ENCODE data around the gene EFCAB8. TPM values are rescaled to one million over a fixed set of nuclear protein-coding genes. Genes with fewer than 3 reads are reported as not detected.

EFCAB8 gene
- total and polyA plus RNA-seq, 4 donors: 0.25 TPM; not detected in 3

GRCh38 chr20:32987044-32987825 lies 128.5 kb downstream of the EFCAB8 start:
- H3K4me3 ChIP-seq (ENCODE audit: low read depth in 1 of 3, low read length in 3 of 3): no peak overlapping the region
- H3K9me3 ChIP-seq (ENCODE audit: control insufficient read depth in 4 of 4, low read length in 3 of 4): no peaks in the 10 kb centered on the region
- no peak overlapping the region for H3K27ac ChIP-seq (ENCODE audit: low read depth in 1 of 2, low read length in 2 of 2)
- H3K4me1 ChIP-seq (ENCODE audit: control insufficient read depth in 4 of 4, insufficient read depth in 4 of 4, low read length in 3 of 4): no peaks in the 10 kb centered on the region
- H3K36me3 ChIP-seq (ENCODE audit: control insufficient read depth in 4 of 4, insufficient read depth in 3 of 4, low read depth in 1 of 4, low read length in 3 of 4): no peaks in the 10 kb centered on the region
- no peaks in the 10 kb centered on the region for H3K27me3 ChIP-seq (ENCODE audit: control insufficient read depth in 4 of 4, insufficient read depth in 4 of 4, low read length in 3 of 4)
- TF ChIP-seq HNF4A (conservative IDR thresholded peaks at IDR 0.05) (no peak), REST (IDR thresholded peaks at IDR 0.05) (no peak), HNF4G (IDR thresholded peaks at IDR 0.05) (no peak), MAX (IDR thresholded peaks at IDR 0.05) (no peak), EGR1 (IDR thresholded peaks at IDR 0.05; ENCODE audit: low read depth in 2 of 2) (no peak), NR2F2 (IDR thresholded peaks at IDR 0.05) (no peak), TAF1 (conservative IDR thresholded peaks at IDR 0.05) (no peak), GABPA (IDR thresholded peaks at IDR 0.05 in 1 of 2, conservative IDR thresholded peaks at IDR 0.05 in 1 of 2) (no peak), ZBTB33 (IDR thresholded peaks at IDR 0.05) (no peak), FOXA1 (IDR thresholded peaks at IDR 0.05) (no peak), RXRA (IDR thresholded peaks at IDR 0.05) (no peak), RAD21 (IDR thresholded peaks at IDR 0.05) (no peak), CTCF (IDR thresholded peaks at IDR 0.05; ENCODE audit: low read depth, low read length, missing input control) (no peak), FOXA2 (IDR thresholded peaks at IDR 0.05) (no peak)
- WGBS: 90% methylated on average over 11 of the region's 11 CpGs
- DNase-seq (ENCODE audit: low spot score): no peak
- H3K9ac ChIP-seq (ENCODE audit: low read depth in 1 of 2, low read length in 2 of 2): no peak overlapping the region

- Histone ChIP-seq H3K27ac (ENCODE audit: low read depth in 1 of 2, low read length in 2 of 2) (no peak overlapping the region), H3K4me3 (ENCODE audit: low read depth in 1 of 3, low read length in 3 of 3) (no peak overlapping the region), H3K9ac (ENCODE audit: low read depth in 1 of 2, low read length in 2 of 2) (no peak overlapping the region), H3K27me3 (ENCODE audit: control insufficient read depth in 4 of 4, insufficient read depth in 4 of 4, low read length in 3 of 4) (no peaks in the 10 kb centered on the region), H3K9me3 (ENCODE audit: control insufficient read depth in 4 of 4, low read length in 3 of 4) (no peaks in the 10 kb centered on the region), H3K4me1 (ENCODE audit: control insufficient read depth in 4 of 4, insufficient read depth in 4 of 4, low read length in 3 of 4) (no peaks in the 10 kb centered on the region), H3K36me3 (ENCODE audit: control insufficient read depth in 4 of 4, insufficient read depth in 3 of 4, low read depth in 1 of 4, low read length in 3 of 4) (no peaks in the 10 kb centered on the region)
- no peak for DNase-seq (ENCODE audit: low spot score)
- WGBS: 87% methylated on average over 16 of the region's 16 CpGs
- no peak for TF ChIP-seq HNF4A (conservative IDR thresholded peaks at IDR 0.05)
- TF ChIP-seq EGR1 (IDR thresholded peaks at IDR 0.05; ENCODE audit: low read depth in 2 of 2): no peak
- TF ChIP-seq REST (IDR thresholded peaks at IDR 0.05): no peak
- TF ChIP-seq FOXA1 (IDR thresholded peaks at IDR 0.05): no peak
- TF ChIP-seq YY1 (IDR thresholded peaks at IDR 0.05): no peak
- no peak for TF ChIP-seq MAX (IDR thresholded peaks at IDR 0.05)
- TF ChIP-seq TAF1 (conservative IDR thresholded peaks at IDR 0.05): no peak
- no peak for TF ChIP-seq RXRA (IDR thresholded peaks at IDR 0.05)
- TF ChIP-seq HNF4G (IDR thresholded peaks at IDR 0.05): no peak
- TF ChIP-seq FOXA2 (IDR thresholded peaks at IDR 0.05): no peak
- no peak for TF ChIP-seq JUND (IDR thresholded peaks at IDR 0.05)
- no peak for TF ChIP-seq GABPA (IDR thresholded peaks at IDR 0.05 in 1 of 2, conservative IDR thresholded peaks at IDR 0.05 in 1 of 2)
- no peak for TF ChIP-seq SP1 (IDR thresholded peaks at IDR 0.05)
Observed at GRCh38 chr20:32988008-32988407, 129.3 kb downstream of the EFCAB8 start.

Measured in liver (tissue), 9 donors.